NCI-H2227 treated with DMSO at 0.1 percent for 48 hours (cell line): ENCODE measurements around the gene BBS5.
"Not testable (repeated sequence)": the region's sequence is repeated elsewhere in the genome, so short reads cannot be mapped to it uniquely, and the experiment has no call there.

Source experiments
- DNase-seq: peaks from one replicate; lab custom pipeline; 2025; lab: John Stamatoyannopoulos, UW

The BBS5 gene

DNA sequence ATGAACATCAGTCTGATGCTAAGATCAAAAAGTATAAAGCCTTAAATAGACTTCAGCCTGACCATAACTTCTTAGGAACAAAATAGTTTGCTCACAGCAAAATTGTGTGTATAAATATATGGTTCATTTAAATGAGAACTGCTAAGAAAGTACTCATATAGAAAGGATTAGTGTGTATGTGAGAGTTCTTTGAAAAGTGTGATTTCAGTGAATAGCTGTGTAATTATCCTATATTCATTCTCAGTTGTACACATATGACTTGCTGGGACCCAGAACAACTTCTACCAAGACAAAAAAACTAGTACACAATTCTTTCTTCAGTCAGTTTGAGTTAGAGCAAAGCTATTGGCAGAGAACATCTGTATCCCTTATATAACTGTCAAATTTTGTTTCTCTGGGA is 7.2 kb downstream of the BBS5 start:
- DNase-seq, result no peak

DNA sequence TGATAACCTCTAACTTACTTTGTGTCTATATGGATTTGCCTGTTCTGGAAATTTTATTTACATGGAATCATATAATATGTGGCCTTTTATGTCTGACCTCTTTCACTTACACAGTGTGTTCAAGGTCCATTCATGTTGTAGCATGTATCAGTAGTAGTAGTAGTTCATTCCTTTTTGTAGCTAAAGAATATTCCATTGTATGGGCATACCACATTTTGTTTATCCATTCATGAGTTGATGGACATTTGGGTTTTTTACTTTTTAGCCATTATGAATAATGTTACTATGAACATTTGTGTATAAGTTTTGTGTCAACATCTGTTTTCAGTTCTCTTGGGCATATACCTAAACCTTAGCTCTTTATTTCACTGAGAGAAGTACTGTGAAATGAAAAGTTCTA is 11.5 kb downstream of the BBS5 start:
- no peak for DNase-seq

DNA sequence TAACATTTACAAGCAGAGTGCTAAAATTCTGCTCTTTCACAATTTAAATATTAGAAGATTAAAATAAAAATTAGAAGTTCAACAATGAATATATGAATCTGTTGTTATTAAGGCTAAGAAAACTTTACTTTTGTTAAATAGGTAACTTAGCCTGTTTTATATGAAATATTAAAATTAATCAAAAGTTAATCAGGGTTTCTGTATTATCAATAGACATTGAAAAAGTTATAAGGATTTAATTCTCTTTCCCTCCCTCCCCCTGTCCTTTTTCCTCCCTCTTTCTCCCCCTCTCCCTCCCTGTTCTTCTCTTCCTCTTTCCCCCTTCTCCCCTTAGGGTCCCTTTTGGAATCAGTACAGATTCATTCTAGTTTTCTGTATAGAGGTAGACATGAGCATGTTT is 12.1 kb downstream of the BBS5 start:
- DNase-seq, result no peak

DNA sequence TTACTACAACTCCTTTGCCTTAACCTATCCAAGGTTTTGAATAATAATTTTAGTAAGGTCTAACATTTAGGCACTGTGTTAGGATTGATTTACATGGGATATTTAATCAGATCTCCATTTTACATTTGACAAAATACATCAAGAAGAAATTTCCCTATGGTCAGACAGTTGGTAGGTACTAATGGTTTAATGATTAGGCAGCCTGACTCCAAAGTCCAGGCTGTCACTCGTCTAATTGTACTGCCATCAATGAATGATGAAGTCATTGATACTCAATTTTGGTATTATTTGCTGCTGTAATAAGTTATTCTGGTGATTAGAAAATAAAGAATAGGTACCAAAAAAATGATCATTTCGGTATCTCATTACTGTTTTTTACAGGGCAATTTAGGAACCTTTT is 14.1 kb downstream of the BBS5 start:
- DNase-seq, result no peak

DNA sequence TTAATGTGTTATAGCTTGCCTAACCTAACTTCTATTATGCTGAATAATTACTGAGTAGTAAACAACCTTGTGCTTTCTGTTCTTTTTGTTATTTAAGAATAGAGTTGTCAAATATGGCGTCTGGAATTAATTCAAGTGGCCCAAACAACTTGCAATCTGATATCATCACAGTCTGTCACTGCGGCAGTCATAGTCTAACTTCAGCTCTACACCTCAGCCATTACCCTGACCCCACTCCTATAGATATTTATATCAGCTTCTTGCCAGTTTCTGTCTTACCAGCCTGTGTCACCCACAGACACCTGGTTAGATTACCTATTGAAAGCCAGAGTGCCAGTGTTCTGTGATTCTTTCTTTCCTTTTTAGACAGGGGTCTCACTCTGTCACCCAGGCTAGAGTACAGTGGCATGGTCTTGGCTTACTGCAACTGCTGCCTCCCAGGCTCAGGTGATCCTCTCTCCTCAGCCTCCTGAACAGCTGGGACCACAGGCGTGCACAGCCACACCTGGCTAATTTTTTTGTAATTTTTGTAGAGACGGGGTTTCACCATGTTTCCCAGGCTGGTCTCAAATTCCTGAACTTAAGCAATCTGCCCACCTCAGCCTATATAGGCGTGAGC is 16.1 kb downstream of the BBS5 start:
- no peak for DNase-seq

DNA sequence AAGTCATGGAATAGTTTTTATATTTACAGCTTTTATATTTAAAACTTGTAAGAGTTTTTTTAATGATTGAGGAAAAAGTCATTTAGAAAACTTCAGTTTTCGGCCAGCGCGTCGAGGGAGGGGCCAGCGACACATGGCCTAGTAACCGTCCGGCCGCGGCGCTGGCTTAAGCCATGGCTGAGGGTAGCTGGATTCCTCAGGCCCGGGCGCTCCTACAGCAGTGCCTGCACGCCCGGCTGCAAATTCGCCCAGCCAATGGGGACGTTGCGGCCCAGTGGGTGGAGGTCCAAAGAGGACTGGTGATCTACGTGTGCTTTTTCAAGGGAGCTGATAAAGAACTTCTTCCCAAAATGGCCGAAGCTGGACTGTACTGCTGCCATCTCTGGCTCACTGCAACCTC is 25.4 kb downstream of the BBS5 start:
- DNase-seq, result no peak

DNA sequence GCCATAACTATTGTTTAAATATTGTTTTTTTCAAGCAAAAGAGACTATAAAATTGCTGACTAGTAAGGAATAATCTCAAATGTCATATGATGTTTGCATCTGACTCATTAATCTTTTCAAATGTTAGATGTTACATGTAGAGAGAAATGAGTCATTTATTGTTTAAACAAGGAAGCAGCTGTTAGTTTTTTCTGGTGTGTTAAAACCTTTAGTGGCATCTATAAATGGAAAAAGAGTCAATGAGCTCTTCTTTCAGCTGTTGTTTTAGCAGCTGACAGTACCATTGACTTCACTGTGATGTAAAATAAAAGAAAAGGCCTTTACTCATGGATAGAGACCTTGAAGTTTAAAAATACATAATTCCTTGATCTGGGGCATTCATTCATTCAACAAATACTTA is 28.4 kb downstream of the BBS5 start:
- DNase-seq, result no peak

DNA sequence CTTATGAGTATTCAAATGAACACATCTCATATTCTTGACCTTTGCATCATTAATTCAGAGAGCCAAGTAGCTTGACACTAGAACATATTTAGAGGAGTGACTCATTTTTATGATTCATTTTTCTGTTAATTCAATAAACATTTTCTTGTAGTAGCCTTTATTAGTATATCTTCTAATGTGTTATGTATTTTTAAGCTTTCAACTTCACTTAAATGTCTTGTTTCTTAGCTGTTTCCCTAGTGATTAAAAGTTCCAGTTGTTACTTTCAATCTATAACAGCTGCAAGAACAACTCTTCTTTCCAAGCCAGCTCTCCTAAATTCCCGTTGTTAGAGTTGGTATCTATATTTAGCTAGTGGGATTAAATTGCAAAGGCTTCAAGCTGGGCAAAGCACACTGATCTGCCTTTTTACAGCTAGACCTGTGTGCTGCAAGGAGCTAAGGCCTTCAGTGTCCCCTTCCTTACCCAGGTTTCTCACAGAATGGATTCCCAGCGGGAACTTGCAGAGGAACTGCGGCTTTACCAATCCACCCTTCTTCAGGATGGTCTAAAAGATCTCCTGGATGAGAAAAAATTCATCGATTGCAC is 30.1 kb downstream of the BBS5 start, which contains the start of gene KLHL41:
TSS of gene KLHL41 (plus strand) at position 405 of the 588 bp plus-strand sequence. CDS start at position 482, 77 bp downstream.
- peak; percentile 40 for DNase-seq

DNA sequence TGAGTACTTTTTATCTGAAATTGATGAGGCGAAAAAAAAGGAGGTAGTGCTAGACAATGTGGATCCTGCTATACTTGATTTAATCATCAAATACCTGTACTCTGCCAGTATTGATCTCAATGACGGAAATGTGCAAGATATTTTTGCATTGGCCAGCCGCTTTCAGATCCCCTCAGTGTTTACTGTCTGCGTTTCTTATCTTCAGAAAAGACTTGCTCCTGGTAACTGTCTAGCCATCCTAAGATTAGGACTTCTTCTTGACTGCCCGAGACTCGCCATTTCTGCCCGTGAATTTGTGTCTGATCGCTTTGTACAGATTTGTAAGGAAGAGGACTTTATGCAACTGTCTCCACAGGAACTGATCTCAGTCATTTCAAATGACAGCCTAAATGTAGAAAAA is 30.7 kb downstream of the BBS5 start:
- DNase-seq, result no peak

DNA sequence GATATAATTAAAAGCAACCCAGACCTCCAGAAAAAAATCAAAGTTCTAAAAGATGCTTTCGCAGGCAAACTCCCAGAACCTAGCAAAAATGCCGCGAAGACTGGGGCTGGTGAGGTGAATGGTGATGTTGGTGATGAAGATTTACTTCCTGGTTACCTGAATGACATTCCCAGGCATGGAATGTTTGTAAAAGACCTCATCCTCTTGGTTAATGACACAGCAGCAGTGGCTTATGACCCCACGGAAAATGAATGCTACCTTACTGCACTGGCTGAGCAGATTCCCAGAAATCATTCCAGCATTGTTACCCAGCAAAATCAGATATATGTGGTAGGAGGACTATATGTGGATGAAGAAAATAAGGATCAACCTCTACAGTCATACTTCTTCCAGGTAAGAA is 31.2 kb downstream of the BBS5 start:
- no peak for DNase-seq

DNA sequence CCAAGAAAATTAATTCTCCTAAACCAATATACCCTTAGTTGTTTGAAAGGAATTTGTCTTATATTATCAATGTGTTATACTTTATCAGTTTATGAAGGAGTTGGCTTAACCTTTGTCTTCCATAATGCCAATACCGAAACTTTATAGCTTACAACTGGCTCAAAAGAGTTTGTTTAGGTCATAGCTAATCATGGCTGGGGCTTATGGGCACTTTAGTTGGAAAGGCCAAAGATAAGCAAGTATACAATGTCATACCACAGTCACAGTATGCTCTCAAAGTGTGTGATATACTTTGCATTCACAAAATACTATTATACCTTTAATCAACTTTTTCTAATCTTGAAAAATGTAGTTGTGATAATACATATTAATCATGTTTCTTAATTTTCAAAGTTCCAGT is 32.5 kb downstream of the BBS5 start:
- no peak for DNase-seq

DNA sequence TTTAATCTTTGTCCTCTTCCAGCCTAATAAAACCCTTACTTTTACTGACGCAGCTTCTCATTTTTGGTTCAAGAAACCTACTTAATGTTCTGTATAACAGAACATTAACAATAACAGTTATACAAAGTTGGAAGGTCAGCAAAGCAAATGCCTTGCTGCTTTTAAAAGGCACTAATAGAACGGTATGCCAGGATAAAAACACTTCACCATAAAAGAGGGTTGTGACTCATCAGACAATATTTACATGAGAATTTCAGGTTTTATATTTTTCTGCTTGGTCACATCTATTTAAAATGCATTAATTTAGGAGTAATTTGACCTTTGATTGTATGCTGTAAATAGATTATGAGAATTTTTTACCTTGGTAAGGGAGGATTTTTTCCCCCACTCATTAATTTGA is 33.2 kb downstream of the BBS5 start:
- DNase-seq, result no peak

DNA sequence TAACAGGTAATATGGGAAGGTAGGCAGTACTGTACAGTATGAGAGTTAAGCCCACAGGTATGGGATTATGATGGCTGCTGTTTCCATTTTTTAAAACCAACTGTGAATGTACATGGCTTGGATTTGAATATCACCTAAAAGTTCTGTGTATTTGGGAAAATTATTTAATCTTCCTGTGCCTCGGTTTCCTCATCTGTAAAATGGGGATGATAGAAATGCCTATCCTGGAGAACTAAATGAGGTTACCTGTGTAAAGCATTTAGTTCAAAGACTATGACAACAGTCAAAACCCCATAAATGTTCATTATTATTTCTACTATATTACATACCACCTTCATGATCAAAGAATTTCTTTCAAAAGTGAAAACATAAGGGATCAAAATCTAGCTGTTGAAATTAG is 33.8 kb downstream of the BBS5 start:
- no peak for DNase-seq

DNA sequence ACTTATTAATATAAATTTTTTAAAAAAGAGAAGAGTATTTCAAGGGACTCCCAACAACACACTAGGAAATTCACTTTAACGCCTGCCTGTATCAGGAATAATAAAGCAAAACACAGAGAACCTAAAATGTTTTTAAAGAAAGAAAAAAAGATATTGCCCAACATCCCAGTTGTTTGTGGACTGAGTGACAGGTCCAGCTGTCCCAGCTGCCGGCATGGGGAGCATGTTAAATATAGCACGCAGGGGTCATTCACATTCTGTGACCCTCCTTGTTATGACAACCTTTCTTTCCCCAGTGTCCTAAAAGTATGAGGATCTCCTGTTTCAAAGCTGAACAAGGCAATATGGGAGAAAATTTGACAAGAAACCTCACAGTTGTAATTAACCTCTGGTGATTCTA is 34.6 kb downstream of the BBS5 start:
- no peak for DNase-seq

DNA sequence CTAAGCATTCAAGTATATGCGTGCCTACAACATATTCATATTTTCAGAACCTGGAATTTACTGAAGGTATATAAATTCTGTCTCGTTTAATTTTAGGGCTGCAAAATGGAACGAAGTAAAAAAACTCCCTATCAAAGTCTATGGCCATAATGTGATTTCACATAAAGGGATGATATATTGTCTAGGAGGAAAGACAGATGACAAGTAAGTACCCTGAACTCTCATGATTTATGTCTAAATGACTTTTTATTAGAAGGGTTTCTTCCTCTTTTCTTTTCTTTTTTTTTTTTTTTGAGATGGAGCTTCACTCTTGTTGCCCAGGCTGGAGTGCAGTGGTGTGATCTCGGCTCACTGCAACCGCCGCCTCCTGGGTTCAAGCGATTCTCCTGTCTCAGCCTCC is 35.5 kb downstream of the BBS5 start:
- not testable (repeated sequence) for DNase-seq

DNA sequence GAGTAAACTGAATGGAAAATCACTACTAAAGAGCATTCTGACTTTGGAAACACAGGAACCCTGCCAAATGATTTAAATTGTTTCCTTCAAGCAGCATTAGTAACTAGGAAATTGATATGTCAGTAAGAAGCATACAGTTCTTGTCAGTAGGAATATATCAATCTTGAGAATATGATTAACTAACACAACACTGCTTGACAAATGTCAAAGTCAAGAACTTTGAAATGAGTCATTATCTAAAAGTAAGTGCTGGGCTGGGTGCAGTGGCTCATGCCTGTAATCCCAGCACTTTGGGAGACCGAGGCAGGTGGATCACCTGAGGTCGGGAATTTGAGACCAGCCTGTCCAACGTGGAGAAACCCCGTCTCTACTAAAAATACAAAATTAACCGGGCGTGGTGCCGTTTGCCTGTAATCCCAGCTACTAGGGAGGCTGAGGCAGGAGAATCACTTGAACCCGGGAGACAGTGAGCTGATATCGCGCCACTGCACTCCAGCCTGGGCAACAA is 37.2 kb downstream of the BBS5 start:
- not testable (repeated sequence) for DNase-seq

DNA sequence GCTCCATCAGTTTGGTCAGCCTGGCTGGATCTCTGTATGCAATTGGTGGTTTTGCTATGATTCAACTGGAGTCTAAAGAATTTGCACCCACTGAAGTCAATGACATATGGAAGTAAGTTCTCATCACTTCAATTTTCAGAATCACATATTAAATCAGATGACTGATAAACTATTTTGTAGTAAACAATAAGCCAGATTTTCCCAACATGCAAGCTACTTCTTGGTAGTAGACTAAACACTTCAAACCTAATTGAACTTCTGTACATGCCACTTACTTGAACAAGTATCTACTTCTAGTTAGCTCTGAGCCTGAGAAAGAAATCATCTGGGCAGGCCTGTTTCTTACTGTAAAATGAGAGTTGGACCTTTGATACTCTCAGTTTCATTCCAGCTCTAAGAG is 41.6 kb downstream of the BBS5 start:
- DNase-seq, result no peak

DNA sequence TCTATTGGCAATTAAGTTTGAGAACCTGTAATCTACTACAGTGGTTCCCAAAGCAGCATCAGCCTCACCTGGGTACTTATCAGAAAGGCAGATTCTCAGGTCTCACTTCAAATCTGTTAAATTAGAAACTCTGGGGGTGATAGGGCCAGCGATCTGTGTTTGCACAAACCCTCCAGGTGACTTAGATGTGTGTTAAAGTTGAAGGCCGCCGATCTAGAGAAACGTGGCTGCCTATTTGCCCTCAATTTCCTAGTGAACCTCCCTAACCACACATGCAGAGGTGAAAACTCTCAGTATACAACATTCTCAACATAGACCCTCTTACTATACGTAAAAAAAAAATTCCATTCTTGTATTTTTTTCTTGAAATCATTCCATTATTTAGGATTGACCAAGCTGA is 44.4 kb downstream of the BBS5 start:
- DNase-seq, result no peak

DNA sequence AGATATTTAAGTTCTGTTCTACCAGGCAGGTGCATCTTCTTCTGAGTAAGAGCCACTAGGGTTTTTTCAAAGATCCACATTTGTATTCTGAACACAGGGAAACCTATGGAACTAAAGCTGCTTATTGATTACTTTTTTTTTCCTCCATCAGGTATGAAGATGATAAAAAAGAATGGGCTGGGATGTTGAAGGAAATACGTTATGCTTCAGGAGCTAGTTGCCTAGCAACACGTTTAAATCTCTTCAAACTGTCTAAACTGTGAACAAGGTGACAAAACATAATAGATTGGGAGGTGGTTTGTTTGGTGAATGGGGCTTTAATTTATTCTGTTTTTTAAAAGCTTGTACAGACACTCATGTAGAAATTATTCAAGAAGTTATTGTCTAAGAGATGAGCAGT is 46.1 kb downstream of the BBS5 start:
- no peak for DNase-seq

DNA sequence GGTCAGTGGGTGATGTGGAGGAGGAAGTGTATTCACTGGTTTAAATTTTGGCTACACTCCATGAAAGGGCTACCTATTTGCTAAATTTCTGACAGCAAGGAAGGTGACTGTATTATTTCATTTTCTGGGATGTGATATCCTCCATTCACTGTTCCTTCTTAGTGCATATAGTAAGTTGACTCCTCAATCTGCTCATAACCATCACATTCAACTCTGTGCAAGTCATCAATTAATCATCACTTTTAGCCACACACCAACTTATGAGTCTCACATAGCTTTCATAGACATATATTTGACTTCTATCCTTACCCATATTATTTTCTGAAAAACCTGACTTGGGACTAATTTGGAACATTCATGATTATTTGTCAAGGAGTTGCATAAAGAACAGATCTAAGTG is 47.2 kb downstream of the BBS5 start:
- no peak for DNase-seq

DNA sequence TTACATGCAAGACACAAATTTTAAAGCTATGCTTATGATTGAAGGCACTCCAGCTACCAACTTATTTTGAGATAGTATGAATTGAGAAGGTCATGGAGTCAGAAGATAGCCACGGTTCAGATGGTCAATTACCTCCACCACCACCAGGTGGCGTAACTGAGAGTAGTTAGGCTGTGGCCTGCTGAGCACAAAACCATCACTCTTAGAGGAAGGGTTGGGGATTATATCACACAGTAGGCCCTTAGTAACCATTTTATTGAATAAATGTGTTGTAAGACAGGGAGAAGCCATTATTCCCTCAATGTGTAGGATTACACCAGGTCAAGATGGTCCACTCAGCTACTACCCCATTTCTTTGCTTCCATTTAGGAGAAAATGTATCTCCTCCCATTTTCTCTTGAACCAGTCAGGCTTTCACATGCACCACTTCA is 49.0 kb downstream of the BBS5 start:
- peak; percentile 71 for DNase-seq

DNA sequence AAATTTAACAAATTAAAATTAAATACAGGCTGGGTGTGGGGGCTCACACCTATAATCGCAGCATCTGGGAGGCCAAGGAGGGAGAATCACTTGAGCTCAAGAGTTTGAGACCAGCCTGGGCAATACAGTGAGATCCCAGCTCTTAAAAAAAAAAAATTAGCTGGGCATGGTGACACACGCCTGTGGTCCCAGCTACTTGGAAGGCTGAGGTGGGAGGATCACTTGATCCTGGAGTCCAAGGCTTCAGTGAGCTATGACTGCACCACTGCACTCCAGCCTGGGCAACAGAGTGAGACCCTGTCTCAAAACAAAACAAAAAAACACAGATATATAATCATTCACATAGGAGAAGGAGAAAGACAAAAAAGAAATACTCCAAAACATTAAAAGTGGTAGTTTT is 60.2 kb downstream of the BBS5 start:
- not testable (repeated sequence) for DNase-seq

DNA sequence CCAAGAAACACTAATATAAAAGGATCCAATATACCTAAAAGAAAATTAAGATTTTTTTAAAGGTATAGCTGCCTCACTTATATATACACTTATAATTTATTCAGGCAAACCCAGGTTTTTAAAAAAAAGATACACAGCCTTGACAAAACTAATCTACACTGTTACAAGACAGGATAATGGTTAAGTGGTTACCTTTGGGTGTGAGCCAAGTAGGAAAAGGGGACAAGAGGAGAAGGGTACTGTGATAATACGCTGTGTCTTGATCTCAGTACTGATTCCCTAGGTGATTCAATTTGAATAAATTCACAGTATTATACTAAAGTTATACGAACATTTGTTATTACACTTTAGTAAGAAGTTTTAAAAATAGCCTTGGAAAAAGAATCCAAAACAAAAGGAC is 60.9 kb downstream of the BBS5 start:
- DNase-seq, result no peak

DNA sequence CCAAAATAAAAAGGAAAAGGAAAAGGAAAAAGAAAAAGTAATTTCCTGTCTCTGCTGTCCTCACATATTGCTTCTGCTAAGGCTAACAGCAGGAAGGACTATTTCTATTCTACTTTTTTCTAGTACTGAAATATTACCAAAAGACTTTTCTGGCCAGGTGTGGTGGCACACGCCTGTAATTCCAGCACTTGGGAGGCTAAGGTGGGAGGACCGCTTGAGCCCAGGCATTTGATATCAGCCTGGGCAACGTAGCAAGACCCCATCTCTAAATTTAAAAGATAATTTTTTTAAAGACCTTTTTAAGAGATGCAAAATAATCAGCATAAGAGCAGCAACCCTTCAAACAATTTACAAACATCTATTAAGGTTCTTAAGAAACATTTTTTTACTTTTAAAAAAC is 63.1 kb downstream of the BBS5 start:
- no peak for DNase-seq
